Measurements from ENCODE around the gene TNFRSF25. TPM values are rescaled to one million over a fixed set of nuclear protein-coding genes. Genes with fewer than 3 reads are reported as not detected.

The TNFRSF25 gene
- total and polyA plus RNA-seq, 2 of the 8 experiments (the other 6 are each of a cell fraction or from before 2014, with no cell fraction given): 10.7 to 19.5 TPM

- Histone ChIP-seq H3K4me3 (ENCODE audit: extremely low read depth in 1 of 4, insufficient read depth in 2 of 4, low read depth in 3 of 4, low read length in 4 of 4) (peak overlapping the region; percentile 7 to 60 (median 24); a peak in 4 of 8 replicates), H3K18ac (ENCODE audit: extremely low read depth, low read length) (no peak overlapping the region), H3K79me2 (ENCODE audit: control insufficient read depth in 1 of 2, insufficient read depth in 2 of 2, low read length in 2 of 2) (no peaks in the 10 kb centered on the region), H3K4ac (replicated peaks; ENCODE audit: insufficient read length, low read depth, low read length) (no peak overlapping the region), H3K79me1 (ENCODE audit: low read depth, low read length) (no peaks in the 10 kb centered on the region), H2BK5ac (ENCODE audit: low read depth, low read length) (no peak overlapping the region), H2BK12ac (ENCODE audit: low read depth, low read length) (0 out of 2 replicates have a peak overlapping the region, but pooled peaks have one; percentile 71), H3K4me1 (replicated peaks in 1 of 4; ENCODE audit: control insufficient read depth in 3 of 4, insufficient read depth in 4 of 4, low read length in 3 of 4) (peaks cover 6 to 26% (median 12%) of the 10 kb centered on the region in 4 experiments), H2AK5ac (ENCODE audit: low read depth, low read length) (no peak overlapping the region), H3K56ac (replicated peaks; ENCODE audit: insufficient read length, low read depth, low read length) (no peak overlapping the region), H3K27me3 (replicated peaks in 1 of 4; ENCODE audit: control insufficient read depth in 3 of 4, extremely low read depth in 1 of 4, insufficient read depth in 3 of 4, low read length in 3 of 4) (peaks cover 60 to 91% (median 85%) of the 10 kb centered on the region in 4 experiments), H4K20me1 (replicated peaks in 1 of 2; ENCODE audit: control insufficient read depth in 1 of 2, insufficient read depth in 2 of 2, low read length in 2 of 2) (peaks cover 0 to 9% of the 10 kb centered on the region in 2 experiments), H3K23me2 (ENCODE audit: low read depth, low read length) (peaks cover 13% of the 10 kb centered on the region; the same call in 1 of the 2 replicates), H3K9ac (replicated peaks in 1 of 4; ENCODE audit: extremely low read depth in 1 of 4, low read depth in 3 of 4, low read length in 3 of 4) (no peak overlapping the region), H3K4me2 (ENCODE audit: insufficient read depth in 1 of 2, low read depth in 2 of 2, low read length in 2 of 2) (peak overlapping the region; percentile 72 to 86), H2BK120ac (replicated peaks; ENCODE audit: low read depth, low read length) (no peak overlapping the region), H4K91ac (replicated peaks; ENCODE audit: insufficient read length, low read length) (no peak overlapping the region), H2BK15ac (ENCODE audit: low read length) (peak overlapping the region; percentile 46; the same call in 1 of the 2 replicates), H4K8ac (ENCODE audit: extremely low read depth, insufficient read depth, low read length) (no peak overlapping the region), H3K27ac (ENCODE audit: low read depth, low read length) (no peak overlapping the region), H4K5ac (ENCODE audit: insufficient read length, low read depth, low read length) (no peak overlapping the region), H3K23ac (ENCODE audit: insufficient read length) (no peak overlapping the region), H3K36me3 (ENCODE audit: control insufficient read depth in 2 of 4, insufficient read depth in 4 of 4, low read length in 3 of 4) (peaks cover 0 to 8% (median 0%) of the 10 kb centered on the region in 4 experiments; a peak in 1 of 8 replicates), H2AFZ (ENCODE audit: low read length) (no peak overlapping the region; the same call in 1 of the 2 replicates), H3K14ac (ENCODE audit: insufficient read length) (no peak overlapping the region), H3K9me3 (ENCODE audit: insufficient read depth in 2 of 2, low read depth in 1 of 2, low read length in 1 of 2) (no peaks in the 10 kb centered on the region), H2BK20ac (ENCODE audit: low read length) (no peak overlapping the region)
- FAIRE-seq (no peak), DNase-seq (ENCODE audit: low read depth in 1 of 2, low spot score in 2 of 2) (no peak)
- ChIA-PET POLR2A (ENCODE audit: partially characterized antibody) (interaction anchor here (1.0 to 2.5 kb wide), 5 partner anchors 25 to 163 kb away, joined by 3 to 8 read pairs (median 4); partner anchors contain the start of gene ACOT7), CTCF (ENCODE audit: partially characterized antibody) (interaction anchor here (1.0 to 58.4 kb wide), 7 partner anchors 13 to 212 kb away, joined by 3 to 1769 read pairs (median 17); partner anchors contain the start of gene RNF207)
- WGBS, 2 experiments (ENCODE audit: extremely low coverage in 1 of 2, insufficient coverage in 1 of 2, insufficient read length in 1 of 2, insufficient replicate concordance in 2 of 2, low coverage in 1 of 2, low lambda C conversion rate in 2 of 2, missing lambda C conversion rate in 1 of 2): 37% methylated on average over 25 of the region's 69 CpGs; no CpG with 5 or more reads in 1 of the 2 experiments
- peak; percentile 91 for TF ChIP-seq SUZ12 (IDR thresholded peaks at IDR 0.05; ENCODE audit: low read length)
- TF ChIP-seq KDM4A (IDR thresholded peaks at IDR 0.05; ENCODE audit: low read depth, low read length, severe bottlenecking): peak; percentile 18
- TF ChIP-seq ZNF274 (IDR thresholded peaks at IDR 0.05; ENCODE audit: borderline replicate concordance, extremely low read depth, low read length): no peak
- TF ChIP-seq SP1 (IDR thresholded peaks at IDR 0.05; ENCODE audit: low read depth, low read length): no peak
- peak; percentile 73 for TF ChIP-seq MAX (IDR thresholded peaks at IDR 0.05)
- peak; percentile 76 for TF ChIP-seq E2F6 (IDR thresholded peaks at IDR 0.05)
- TF ChIP-seq EZH2 (IDR thresholded peaks at IDR 0.05; ENCODE audit: low read depth, low read length, severe bottlenecking): peak; percentile 95
- no peak for TF ChIP-seq TEAD4 (IDR thresholded peaks at IDR 0.05; ENCODE audit: low read depth, low read length)
- 0 out of 2 replicates have a peak, but pooled peaks have one; percentile 11 for TF ChIP-seq GABPA (IDR thresholded peaks at IDR 0.05; ENCODE audit: borderline replicate concordance, insufficient read depth, low read length)
- peak; percentile 54 for TF ChIP-seq RNF2 (IDR thresholded peaks at IDR 0.05; ENCODE audit: borderline replicate concordance, low read depth, low read length, missing control alignments, poor library complexity, severe bottlenecking)
These were observed 47.1 kb downstream of the TNFRSF25 start for GRCh38 chr1:6418668-6419396.

Data from H1 (cell line).